Stimulated activated CD8-positive, alpha-beta memory T cell treated with anti-CD3 and anti-CD28 coated beads, Interleukin-12 subunit alpha, Interleukin-12 subunit beta, amount 100 ng/mL, for 1 hour (primary cell): Measurements from ENCODE around the gene SPATA25.
"Not testable (repeated sequence)": the region's sequence is repeated elsewhere in the genome, so short reads cannot be mapped to it uniquely, and the experiment has no call there.

ENCODE experiments used
- DNase-seq: peaks from one replicate; pipeline ENCODE4 v3.0.0-alpha.2; 2020; ENCODE audit warnings: low read depth

SPATA25 gene

GRCh38 chr20:45892828-45893500 lies 5.5 kb upstream of the SPATA25 start:
- no peak for DNase-seq

DNA sequence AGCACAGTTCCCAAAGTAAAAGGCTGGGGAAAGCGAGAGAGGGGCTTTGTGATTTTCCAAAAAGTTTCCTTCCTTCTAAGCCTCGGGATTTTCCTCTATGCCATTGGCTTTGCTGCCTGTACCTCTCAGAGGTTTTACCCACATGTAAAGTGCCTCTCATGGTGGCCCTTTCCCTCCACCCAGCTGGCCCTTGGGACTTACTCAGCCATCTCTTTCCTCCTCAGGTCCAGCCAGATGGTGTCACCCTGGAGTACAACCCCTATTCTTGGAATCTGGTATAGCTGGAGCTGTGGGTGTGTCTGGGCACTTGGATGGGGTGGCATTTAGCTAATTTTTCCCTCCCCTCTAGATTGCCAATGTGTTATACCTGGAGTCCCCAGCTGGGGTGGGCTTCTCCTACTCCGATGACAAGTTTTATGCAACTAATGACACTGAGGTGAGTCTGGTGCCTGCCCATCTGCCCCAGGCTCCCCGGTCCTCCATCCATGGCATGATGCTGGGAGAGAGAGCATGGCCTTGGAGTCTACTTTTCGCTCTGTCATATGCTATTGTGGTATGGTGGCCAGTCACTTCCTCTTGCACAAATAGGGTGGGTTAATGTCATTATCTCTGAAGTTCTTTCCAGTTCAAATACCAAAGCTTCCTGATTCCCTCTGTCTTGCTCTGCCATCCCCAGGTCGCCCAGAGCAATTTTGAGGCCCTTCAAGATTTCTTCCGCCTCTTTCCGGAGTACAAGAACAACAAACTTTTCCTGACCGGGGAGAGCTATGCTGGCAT lies 4.8 kb upstream of the SPATA25 start:
- DNase-seq, result no peak

DNA sequence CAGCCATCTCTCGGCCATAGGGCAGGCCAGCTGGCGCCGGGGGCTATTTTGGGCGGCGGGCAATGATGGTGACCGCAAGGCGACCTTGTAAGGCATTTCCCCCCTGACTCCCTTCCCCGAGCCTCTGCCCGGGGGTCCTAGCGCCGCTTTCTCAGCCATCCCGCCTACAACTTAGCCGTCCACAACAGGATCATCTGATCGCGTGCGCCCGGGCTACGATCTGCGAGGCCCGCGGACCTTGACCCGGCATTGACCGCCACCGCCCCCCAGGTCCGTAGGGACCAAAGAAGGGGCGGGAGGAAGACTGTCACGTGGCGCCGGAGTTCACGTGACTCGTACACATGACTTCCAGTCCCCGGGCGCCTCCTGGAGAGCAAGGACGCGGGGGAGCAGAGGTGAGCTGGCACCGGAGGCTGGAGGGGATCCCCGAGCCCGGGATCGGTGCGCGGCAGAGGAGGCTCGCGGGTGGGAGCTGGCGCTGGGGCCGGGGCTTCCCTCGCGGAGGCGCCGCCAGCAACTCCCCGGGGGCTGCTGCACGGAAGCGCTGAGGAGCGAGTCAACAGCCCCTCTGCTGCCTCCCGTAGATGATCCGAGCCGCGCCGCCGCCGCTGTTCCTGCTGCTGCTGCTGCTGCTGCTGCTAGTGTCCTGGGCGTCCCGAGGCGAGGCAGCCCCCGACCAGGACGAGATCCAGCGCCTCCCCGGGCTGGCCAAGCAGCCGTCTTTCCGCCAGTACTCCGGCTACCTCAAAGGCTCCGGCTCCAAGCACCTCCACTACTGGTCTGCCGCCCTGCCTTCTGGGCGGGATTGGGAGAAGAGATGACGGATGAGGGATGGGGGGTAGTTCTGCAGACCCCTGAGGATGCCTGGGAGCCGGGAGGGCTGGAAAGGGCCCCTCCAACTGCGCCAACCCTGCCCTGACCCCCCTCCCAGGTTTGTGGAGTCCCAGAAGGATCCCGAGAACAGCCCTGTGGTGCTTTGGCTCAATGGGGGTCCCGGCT lies 3.9 kb upstream of the SPATA25 start, which contains the start of the genes CTSA and NEURL2:
CTSA (plus strand) TSS at position 351 of the 999 bp plus-strand sequence; CDS start at position 585, 234 bp downstream.
NEURL2 (minus strand) TSS at position 224 of the 999 bp plus-strand sequence; CDS start at position 7, 217 bp downstream.
- peak; percentile 78 for DNase-seq

DNA sequence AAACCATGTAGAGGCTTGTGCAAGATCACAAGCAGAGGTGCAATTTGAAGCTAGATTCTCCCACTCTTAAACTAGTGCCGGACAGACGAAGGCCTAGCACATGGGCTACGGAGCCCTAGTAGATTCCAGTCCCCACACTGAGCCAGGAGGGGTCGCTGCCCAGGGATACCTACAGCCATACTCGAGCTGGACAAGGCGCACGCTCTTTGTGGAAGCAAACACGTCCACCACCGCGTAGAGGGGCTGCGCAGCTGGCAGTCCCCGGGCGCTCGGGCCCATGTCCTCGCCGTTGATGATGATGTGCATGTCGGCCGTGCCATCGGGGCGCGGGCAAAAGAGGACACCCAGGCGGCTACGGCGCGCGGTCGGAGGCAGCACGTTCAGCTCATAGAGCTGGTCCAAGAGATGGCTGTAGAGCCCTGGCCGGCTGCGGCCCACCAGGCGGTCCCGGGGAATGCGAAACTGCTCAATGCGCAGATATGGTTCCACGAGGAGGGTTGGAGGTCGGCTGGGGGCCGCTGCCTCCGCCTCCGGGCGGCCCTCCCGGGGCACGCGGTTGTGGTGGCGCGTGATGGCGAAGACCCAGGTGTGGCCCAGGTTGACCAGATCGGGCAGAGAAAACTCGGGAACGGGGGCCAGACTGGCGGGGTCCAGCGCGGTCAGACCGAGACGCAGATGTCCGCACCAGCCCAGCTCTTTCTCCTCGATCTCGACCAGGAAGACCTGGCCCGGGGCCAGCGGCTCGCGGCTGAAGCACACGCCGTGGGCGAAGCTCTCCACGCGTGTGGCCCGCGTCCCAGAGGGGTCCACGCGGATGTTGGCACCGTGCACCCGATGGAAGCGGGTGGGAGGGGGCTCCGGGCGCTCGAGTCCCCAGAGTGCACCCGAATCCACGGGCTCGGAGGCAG lies 2.9 kb upstream of the SPATA25 start:
- peak; percentile 19 for DNase-seq

DNA sequence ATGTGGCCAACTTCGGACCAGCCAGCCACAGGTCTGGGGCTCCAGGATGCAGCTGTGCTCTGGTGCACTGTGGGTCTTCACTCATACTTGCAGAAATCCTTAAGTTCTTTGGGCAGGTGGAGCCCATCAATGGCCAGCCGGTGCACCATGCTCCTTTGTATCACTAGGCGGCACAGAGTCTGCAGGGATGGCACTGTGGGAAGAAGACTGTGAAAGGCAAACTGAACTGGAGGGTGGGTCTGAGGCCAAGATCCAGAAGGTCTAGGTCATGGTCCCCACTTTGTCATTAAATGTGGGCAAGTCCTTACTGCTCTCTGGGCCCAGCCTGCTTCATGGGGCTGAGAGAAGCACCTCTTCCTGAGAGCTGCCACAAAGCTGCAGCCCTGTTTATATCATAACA lies 1.3 kb upstream of the SPATA25 start:
- no peak for DNase-seq

DNA sequence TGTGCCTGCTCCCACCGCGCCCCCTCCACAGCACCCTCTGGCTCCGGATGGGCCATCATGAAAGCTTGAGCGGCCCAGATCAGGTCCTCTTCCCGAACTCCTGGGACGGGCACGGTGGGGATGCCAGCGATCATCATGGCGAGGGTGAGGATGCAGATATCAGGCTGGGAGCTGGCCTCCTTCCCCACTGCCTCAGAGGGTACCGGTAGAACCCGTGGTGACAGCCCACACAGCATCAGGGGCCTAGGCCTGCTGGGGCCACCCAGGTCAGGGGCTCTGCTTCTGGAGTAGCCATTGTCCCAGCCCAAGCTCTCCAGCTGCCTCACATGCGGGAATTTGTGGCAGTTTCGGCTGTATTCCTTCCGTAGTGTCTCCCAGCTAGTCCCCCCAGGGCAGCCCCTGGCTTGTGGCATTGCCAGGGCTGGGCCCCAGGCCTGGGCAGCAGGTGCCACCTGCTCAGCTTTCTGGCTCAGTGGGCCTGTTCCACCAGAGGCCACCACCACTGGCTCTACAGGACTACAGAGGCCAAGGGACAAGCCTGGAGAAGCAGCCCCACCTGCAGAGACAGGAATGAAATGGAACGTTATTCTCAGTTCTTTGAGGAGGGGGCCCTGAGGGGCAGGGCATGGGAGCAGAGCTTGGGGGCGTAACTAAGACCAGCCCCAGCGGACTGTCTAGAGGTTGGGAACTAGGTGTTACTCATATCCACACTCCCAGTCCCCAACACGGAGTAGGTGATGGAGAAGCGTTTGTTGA lies 654 bp downstream of the SPATA25 start:
- no peak for DNase-seq

GRCh38 chr20:45883100-45883469 lies 4.3 kb downstream of the SPATA25 start:
- no peak for DNase-seq

DNA sequence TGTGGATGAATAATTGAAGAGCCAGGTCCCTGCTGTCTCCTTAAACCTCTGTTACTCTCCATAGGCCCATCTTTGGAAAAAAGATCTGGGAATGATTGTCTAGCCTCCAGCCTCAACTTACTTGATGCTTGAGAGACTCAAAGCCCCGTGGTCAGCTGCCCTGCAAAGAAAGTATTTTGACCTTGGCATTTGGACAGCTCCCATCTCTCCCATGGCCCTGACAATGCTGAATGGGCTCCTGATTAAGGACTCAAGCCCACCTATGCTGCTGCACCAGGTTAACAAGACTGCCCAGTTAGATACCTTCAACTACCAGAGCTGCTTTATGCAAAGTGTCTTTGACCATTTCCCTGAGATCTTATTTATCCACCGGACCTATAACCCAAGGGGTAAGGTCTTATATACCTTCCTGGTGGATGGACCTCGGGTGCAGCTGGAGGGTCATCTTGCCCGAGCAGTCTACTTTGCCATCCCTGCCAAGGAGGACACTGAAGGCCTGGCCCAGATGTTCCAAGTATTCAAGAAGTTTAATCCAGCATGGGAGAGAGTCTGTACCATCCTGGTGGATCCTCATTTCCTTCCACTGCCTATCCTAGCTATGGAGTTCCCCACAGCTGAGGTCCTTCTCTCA lies 4.8 kb downstream of the SPATA25 start:
- DNase-seq, result no peak

DNA sequence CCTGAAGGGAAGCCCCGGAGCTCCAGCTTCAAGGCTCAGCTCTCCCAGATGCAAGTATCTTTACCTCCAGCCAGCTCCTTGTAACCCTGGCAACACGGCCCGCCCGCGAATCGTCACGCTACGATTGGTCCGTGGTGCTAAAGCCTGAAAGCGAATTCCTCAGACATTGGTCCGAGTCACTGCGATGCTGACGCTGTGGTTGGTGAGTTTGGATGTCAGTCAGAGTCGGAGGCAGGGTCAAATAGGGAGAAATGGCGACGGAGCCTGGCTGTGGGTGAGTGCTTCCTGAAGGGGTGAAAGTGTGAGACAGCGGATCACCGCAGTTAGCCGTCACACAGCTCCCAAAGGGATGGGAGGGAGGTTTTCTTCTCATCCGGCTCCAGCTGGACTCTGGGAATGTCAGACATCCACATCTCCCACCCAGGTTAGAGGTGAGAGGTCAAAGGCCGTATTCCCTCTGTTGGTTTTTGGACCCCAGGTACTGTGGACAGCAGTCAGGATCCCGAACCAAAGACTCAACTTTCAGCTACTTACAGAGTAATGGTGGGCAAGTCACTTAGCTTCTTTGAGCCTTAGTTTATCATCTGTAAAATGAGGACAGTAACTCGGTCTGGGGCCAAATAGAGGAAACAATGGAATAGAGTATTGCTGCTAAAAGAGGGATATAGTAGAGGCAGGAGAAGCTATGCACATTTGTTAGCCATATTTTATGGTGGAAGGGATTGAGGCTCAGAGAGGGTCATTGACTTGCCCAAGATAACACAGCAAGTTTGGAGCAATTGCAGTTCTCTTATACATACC lies 6.2 kb downstream of the SPATA25 start, which contains the start of gene ZSWIM1:
ZSWIM1 (plus strand) TSS at position 240 of the 801 bp plus-strand sequence. CDS start 1,366 bp downstream, outside the sequence.
- peak; percentile 97 for DNase-seq

- no peak for DNase-seq
Measured at GRCh38 chr20:45878076-45878761, 9.2 kb downstream of the SPATA25 start.

- no peak for DNase-seq
Measured at GRCh38 chr20:45874576-45874975, 12.8 kb downstream of the SPATA25 start.

DNA sequence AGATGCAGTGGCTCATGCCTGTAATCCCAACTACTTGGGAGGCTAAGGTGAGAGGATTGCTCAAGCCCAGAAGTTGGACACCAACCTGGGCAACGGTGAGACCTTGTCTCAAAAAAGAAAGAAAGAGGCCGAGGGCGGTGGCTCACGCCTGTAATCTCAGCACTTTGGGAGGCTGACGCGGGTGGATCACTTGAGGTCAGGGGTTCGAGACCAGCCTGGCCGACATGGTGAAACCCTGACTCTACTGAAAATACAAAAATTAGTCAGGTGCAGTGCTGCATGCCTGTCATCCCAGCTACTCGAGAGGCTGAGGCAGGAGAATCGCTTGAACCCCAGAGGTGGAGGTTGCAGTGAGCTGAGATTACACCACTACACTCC lies 13.3 kb downstream of the SPATA25 start:
- DNase-seq, result not testable (repeated sequence)

DNA sequence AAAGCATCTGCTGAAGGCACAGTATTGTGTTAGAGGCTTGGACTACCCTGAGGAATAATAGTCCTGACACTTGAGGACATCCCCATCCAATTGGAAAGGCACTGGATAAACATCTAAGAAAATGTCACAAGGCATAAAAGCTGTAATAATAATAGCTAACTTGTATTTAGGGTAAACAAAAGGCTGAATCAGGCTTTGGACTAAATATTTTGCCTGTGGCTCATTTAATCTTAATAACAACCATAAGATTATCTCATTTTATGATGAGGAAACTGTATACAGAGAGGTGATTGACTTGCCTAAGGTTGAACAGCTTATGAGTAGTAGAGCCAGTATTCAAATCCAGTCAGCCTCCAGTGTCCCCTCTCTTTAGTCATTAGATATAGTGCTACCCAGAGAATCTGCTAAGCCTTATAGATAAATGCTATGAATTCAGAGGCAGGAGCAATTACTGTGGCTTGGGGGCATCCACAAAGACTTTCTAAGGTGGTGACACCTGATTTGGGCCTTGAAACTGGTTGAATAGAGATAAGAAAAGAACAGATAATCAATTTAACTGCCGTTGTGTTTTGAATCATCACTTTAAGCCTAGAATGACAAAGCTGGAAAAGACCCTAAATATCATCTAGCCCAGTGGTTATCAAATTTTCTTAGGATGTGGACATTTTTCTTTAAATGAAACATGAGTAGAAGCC lies 13.9 kb downstream of the SPATA25 start:
- DNase-seq, result no peak

DNA sequence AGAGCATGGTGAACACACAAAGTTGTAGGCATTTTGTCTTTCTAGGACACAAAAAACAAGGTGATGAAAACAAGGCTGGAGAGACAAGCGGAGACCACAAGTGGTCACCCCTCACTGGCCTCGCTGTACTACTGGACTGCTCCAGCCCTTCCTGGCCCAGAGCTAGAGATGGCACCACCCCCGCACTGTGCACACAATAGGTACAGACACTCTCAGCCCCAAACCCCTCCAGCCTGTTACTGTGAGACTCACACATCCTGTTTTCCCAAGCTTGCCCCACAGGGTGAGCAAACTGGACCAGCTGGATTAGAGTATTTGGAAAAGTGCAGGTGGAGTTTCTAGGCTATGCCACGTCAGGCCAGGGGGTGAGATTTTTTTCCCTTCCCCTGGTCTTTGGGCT lies 14.8 kb downstream of the SPATA25 start:
- DNase-seq, result no peak

DNA sequence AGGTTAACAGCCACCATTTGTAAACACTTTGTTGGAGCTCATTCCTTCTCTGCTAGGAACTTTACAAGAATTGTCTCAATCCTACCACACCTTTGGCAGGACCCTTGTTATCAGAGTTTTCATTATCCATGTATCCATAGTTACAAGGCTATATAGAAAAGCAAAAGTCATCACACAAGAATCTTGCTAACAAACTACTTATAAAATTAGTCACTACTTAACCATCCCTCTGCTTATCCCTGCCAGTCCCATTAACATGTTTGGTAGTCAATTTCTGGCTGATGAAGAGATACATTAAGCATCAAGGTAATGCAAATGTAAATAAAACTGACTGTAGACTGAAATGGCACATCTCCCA lies 19.6 kb downstream of the SPATA25 start:
- DNase-seq, result no peak

DNA sequence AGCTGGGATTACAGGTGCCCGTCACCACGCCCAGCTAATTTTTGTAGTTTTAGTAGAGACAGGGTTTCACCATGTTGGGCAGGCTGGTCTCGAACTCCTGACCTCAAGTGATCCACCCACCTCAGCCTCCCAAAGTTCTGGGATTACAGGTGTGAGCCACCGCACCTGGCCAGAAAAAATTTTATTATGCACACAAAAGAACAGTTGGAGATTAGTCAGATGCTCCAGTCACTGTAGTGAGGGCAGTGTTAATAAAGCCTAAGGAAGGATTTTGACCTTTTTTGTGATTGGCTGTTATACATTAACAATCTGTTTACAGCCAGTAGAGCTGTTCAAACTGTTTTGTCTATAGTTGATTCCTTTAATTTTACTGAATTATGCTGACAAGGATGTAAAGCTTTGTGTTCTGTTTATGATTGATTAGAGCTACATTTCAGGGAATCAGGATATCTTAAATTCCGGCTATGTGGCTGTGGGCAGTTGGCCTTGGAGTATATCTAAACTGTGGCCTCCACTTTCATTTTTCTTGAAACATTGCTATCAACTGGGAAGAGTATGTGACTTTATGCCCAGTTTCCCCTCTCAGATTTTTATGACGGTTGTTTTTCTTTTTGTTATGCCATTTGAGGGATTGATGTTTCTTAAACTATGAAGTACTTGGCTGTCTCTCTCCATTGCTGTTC lies 20.1 kb downstream of the SPATA25 start:
- DNase-seq, result no peak

DNA sequence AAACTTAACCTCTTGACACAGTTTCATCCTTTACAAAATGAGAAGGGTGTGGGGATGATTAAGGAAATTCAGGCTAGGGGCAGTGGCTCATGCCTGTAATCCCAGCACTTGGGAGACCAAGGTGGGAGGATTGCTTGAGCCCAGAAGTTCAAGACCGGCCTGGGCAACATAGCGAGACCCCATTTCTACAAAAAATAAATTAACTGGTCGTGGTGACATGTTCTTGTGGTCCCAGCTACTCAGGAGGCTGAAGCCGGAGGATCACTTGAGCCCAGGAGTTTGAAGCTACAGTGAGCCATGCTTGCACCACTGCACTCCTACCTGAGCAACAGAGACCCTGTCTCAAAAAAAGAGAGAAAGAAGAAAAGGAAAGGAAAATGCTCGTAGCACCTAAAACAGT lies 21.0 kb downstream of the SPATA25 start:
- no peak for DNase-seq
